Measurements from ENCODE around the gene NRAS.

Gene NRAS

DNA sequence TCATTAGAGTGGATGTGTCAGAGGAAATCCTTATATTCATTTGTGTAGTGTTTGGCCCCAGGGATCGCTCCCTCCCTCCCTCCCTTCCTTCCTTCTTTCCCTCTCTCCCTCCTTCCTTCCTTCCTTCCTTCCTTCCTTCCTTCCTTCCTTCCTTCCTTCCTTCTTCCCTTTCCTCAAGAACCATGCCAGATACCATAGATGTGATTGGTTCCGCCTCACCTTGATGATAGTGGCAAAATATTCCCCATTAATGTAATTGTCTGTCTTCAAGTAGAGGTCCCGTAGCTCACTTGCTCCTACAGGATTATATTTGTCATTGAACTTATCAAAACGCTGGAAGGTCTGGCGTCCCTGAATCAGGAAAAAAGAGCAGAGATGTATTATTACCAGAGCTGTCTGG lies 38.9 kb downstream of the NRAS start:
- no peak for DNase-seq (ENCODE audit: low read depth in 2 of 2)

DNA sequence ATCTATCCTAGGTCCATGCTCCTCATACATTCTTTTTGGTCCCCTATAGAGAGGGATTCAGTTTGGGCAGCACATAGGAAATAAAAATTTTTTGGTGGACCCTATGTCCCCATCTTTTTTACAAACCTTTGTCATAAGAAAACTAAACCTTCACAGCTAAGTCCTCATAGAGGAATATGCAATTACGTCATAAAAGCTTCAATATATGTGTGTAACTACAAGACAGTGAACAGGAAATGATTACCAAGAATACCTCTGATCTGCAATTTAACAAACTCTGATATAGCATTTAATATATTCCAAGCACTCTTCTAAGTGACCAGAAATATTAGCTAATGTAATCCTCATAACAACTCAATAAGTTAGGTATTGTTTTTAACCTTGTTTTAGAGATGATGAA lies 40.5 kb downstream of the NRAS start:
- DNase-seq (ENCODE audit: low read depth in 2 of 2), result no peak

DNA sequence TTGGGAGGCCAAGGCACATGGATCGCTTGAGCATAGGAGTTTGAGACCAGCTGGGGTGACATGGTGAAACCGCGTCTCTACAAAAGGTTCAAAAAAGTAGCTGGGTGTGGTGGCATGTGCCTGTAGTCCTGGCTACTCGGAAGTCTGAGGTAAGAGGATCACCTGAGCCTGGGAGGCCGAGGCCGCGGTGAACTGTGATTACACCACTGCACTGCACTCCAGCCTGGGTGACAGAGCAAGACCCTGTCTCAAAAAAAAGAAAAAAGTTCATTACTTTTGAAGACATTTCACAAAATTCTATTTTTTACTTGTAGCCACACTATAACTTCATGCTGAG lies 44.7 kb downstream of the NRAS start:
- DNase-seq (ENCODE audit: low read depth in 2 of 2), result no peak

DNA sequence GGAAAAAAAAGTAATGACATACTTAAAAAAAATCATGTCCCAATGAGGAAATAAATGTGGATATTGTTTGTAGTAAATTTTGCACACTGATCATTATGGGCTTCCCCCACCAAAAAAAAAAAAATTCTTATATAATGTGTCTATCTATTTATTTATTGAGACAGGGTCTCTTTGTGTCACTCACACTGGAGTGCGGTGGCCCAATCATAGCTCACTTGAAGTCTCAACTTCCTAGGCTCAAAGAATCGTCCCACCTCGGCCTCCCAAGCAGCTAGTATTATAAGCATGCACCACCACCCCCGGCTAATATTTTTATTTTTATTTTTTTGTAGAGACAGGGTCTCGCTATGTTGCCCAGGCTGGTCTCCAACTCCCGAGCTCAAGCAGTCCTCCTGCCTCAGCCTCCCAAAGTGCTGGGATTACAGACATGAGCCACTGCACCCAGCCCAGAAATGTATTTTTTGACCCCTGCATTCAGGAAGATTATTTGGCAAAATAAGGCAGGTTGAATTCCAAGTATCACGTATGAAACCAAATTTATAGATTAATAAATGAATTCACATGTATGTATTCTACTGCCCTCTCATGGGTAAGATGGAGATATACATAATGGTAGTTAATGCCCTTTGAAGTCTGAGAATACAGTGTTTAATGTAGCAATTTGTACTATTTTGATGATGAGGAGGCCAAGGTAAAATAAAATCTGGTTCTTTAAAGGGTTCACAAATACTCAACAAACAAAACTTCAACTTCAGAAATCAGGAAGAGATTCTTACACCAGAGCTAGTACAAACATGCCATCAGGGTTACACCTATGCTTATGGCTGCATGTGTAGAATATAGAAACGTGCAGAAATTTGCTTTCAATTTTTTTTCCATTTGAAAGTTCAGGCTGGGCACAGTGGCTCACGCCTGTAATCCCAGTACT lies 45.3 kb downstream of the NRAS start:
- DNase-seq (ENCODE audit: low read depth in 2 of 2), result no peak

DNA sequence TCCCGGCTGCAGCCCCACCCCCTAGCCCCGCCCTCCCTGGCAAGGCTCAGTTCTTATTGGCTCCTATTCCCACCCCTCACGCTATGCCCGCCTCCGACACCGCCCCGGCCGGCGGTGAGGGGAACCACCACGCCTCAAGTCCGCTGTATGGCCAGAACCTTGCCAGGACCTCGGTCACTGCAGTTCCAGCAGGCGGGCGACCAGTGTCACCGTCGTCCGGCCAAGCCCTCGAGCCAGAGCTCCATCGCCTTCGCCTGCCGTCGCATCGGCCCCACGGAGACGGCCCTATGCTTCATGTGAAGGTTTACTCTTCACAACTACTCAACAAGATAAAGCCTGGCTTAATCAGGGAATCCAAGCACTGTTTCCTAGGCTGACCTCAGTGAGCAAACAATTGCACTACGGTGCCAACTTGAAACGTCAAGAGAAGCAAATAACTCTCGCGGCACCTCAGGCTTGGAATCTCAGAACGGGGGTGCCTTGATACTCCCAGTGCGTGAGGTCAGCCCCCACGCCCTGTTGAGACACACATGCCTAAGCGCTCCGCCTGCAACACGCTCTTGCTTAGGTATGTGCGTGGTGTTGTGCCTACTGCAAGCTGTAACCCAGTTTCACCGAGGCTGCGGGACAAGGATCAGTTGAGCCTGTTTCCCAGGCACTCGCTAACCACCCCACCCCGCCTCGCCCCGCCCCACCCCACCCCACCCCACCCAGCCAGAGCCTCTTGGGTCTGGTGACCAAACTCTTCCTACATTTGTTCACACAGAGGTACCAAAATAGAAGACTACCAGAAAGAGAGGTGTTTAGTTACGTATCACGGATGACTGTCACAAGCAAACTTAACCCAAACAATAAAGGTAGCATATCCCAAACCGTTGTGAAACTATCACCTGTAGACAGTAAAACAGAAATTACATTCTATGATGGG lies 46.2 kb downstream of the NRAS start:
- peak; percentile 70 to 90 for DNase-seq (ENCODE audit: low read depth in 2 of 2)

DNA sequence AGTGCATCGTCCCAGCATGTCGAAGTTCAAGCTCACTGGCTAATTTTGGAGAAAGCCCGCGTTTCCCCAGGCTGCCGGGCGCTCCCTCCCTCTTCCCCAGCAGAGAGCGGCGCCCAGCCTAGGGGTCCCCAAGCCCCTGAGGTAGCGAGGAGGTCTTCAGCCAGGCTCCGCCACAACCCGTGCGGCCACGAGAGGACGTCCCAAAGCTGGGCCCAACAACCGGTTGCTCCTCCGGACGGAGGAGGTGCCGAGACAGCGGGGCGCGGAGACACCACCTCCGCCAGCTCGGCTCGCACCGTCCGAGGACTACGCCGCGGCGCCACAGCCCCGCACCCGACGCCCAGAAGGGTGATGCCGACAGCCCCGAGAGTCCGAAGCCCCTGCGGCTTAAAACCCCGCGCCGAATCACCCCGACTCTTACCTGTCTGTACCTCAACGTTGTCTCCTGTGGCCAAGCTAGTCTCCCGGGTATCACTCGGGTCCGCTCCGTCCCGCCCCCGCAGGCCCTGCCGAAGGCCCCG lies 46.9 kb downstream of the NRAS start, which contains the start of gene DENND2C:
Gene DENND2C, minus strand, starts transcription at position 488 of the 521 bp plus-strand sequence. CDS start 44,065 bp downstream, outside the sequence.
- DNase-seq (ENCODE audit: low read depth in 2 of 2), result no peak

DNA sequence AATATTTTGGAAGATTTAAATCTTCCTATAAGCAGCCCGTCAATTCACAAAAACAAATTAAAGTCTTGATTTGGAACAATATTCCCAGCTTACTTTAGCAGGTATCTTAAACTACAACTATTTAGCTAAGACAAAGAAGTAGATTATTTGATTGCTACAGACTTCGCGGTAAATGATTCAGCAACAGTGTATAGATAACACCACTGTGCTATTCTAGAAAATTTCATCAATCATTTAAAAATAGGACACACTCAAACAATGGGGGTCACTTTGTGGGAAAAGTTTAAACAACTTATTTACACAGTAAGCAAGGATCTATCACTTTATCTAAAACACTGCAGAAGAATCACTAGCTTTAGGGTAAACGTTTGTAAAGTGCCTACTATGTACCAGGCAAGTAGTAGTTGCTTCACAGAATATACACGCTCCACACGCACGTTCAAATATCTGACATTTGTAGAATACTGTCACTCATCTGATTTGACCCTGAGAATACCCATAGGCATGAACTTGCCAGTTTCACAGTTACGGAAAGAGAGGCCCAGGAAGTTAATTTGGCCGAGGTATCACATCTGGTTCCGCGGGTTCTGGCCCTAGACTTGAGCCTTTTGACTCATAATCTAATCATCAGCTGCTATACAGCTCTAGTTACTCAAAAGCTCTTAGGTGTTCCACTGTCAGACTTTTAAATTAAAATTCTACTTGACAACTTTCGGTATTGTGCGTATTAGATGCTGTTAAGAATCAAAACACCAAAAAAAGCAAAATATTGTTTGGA lies 47.6 kb downstream of the NRAS start:
- no peak for DNase-seq (ENCODE audit: low read depth in 2 of 2)

DNA sequence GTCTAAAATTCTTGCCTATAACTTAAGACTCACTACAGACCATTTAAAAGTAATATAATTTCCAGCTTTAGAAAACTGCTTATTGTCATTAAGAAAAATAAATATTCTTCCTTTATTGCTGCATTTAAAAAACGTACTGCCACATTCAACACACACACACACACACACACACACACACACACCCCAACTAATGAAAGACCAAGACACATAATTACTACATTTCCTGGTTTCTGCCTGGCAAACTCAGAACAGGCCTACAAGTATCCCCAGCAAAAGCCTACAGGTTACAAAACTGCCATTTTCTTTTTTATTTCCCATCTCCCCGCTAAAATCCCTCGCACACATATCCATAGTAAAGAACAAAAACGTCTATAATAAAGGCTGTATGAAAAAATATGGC lies 48.2 kb downstream of the NRAS start:
- DNase-seq (ENCODE audit: low read depth in 2 of 2), result no peak

DNA sequence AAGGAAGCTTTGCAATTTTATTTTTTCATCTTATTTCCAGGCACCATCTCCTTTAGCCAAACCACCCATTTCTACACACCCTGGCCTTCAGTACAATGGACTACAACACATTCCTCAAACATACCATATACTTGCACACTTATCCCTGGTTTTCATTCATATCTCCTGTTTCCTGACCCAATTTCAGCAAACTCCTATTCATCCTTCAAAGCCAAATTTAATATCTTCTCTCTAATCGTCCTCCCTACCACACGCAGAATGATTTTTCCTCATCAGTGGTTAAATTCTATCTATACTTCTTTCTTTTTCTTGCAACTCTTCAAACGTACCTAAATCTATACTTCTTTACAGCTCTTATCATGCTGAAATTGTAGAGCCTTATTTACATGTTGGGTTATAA lies 49.6 kb downstream of the NRAS start:
- DNase-seq (ENCODE audit: low read depth in 2 of 2), result no peak

DNA sequence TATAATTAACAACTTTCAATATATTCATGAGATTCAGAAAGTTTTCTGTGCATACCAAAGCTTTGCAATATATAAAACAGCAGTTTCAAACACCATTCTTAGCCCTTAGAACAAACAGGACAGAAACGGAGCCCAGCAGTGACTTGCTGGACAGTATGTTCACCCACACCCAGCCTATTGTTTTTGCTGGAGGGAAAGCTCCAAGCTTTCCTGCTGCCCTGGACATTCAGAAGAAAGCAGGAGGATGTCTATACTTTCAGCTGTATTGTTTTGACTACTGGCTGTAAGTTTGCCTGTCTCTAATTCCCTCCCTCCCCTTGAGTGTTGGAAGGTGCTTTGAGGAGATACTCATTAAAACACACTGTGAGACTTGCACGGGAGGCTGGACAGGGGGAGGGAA lies 56.3 kb downstream of the NRAS start:
- DNase-seq (ENCODE audit: low read depth in 2 of 2), result no peak

All from stimulated activated CD4-positive, alpha-beta T cell treated with anti-CD3 and anti-CD28 coated beads, Interleukin-12 subunit alpha, Interleukin-12 subunit beta, amount 100 ng/mL, for 24 hours (primary cell).